Astrocyte (in vitro differentiated cells and primary cell): ENCODE results near the gene FSTL3.
A peak's percentile ranks its signal among the peaks of the same experiment; 100 is the strongest.

ENCODE experiments used
- EZH2 ChIP-seq: IDR thresholded peaks from 2 replicates; pipeline ENCODE4 v1.6.1; 2012; ENCODE audit warnings: mild to moderate bottlenecking, low read length, inconsistent platforms; ENCODE audit not compliant: insufficient read depth
- TF ChIP-seq, protein P1 (sequence below): IDR thresholded peaks from 2 replicates; pipeline ENCODE4 v1.5.1; 2011; ENCODE audit warnings: low read depth, mild to moderate bottlenecking, inconsistent platforms, low read length, moderate library complexity; ENCODE audit not compliant: insufficient read depth

DNA sequence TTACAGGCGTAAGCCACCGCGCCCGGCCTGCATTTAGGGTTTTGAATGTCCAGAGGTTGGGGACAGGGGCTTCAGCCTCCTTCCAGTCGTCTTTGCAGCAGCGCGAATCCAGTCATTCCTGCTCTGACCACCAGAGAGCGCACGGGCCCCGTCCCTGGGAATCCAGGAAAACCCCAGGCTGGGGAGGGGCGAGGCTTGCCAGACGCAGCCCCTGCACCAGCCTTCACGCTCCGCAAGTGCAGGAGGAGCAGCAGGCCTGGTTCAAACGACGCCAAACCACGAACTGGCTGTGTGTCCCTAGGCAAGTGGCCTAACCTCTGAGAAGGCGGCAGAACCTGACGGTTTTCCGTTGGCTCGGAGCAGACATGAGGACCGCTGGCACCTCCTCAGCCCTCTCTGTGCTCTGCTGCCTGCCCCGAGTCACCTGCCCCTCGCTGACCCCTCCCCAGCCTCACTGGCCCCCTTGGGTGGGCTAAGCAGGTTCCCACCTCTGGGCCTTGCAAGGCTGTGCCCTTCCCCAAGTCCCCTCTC, 11.2 kb upstream of the FSTL3 start:
- TF ChIP-seq, protein P1, sequence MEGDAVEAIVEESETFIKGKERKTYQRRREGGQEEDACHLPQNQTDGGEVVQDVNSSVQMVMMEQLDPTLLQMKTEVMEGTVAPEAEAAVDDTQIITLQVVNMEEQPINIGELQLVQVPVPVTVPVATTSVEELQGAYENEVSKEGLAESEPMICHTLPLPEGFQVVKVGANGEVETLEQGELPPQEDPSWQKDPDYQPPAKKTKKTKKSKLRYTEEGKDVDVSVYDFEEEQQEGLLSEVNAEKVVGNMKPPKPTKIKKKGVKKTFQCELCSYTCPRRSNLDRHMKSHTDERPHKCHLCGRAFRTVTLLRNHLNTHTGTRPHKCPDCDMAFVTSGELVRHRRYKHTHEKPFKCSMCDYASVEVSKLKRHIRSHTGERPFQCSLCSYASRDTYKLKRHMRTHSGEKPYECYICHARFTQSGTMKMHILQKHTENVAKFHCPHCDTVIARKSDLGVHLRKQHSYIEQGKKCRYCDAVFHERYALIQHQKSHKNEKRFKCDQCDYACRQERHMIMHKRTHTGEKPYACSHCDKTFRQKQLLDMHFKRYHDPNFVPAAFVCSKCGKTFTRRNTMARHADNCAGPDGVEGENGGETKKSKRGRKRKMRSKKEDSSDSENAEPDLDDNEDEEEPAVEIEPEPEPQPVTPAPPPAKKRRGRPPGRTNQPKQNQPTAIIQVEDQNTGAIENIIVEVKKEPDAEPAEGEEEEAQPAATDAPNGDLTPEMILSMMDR = peak; percentile 72
- no peak for TF ChIP-seq EZH2
